HEK293 (cell line): ENCODE results near the gene STK11.

ENCODE experiments used
- BCL11A ChIP-seq: fragments of 450-650 bp; formaldehyde crosslinking; IDR thresholded peaks from 2 replicates; pipeline ENCODE4 v1.5.1; 2016; ENCODE audit warnings: low read depth, missing biosample characterization, missing genetic modification characterization
- BCL11B ChIP-seq: fragments of 450-650 bp; formaldehyde crosslinking; IDR thresholded peaks from 2 replicates; pipeline ENCODE4 v1.5.1; 2016; ENCODE audit warnings: low read depth, missing biosample characterization, missing genetic modification characterization
- FEZF1 ChIP-seq: fragments of 450-650 bp; formaldehyde crosslinking; IDR thresholded peaks from 2 replicates; pipeline ENCODE4 v1.5.1; 2016; ENCODE audit warnings: missing biosample characterization, missing genetic modification characterization
- INSM2 ChIP-seq: fragments of 450-650 bp; formaldehyde crosslinking; IDR thresholded peaks from 2 replicates; pipeline ENCODE4 v1.5.1; 2016; ENCODE audit warnings: missing biosample characterization, missing genetic modification characterization
- KLF1 ChIP-seq: fragments of 450-650 bp; formaldehyde crosslinking; IDR thresholded peaks from 2 replicates; pipeline ENCODE4 v1.5.1; 2016; ENCODE audit warnings: missing biosample characterization, missing genetic modification characterization
- KLF8 ChIP-seq: fragments of 450-650 bp; formaldehyde crosslinking; IDR thresholded peaks from 2 replicates; pipeline ENCODE4 v1.5.1; 2016; ENCODE audit warnings: missing biosample characterization, missing genetic modification characterization
- PATZ1 ChIP-seq: fragments of 450-650 bp; formaldehyde crosslinking; IDR thresholded peaks from 2 replicates; pipeline ENCODE4 v1.5.1; 2016; ENCODE audit warnings: missing biosample characterization, missing genetic modification characterization
- SCRT1 ChIP-seq: fragments of 450-650 bp; formaldehyde crosslinking; IDR thresholded peaks from 2 replicates; pipeline ENCODE4 v1.5.1; 2016; ENCODE audit warnings: missing biosample characterization, missing genetic modification characterization, borderline replicate concordance
- SCRT2 ChIP-seq: fragments of 450-650 bp; formaldehyde crosslinking; IDR thresholded peaks from 2 replicates; pipeline ENCODE4 v1.5.1; 2016; ENCODE audit warnings: missing biosample characterization, missing genetic modification characterization
- SP2 ChIP-seq: fragments of 450-650 bp; formaldehyde crosslinking; IDR thresholded peaks from 2 replicates; pipeline ENCODE4 v1.5.1; 2016; ENCODE audit warnings: missing biosample characterization, missing genetic modification characterization
- TRIM28 ChIP-seq: IDR thresholded peaks from 2 replicates; pipeline ENCODE4 v1.6.1; 2011; ENCODE audit warnings: low read length, control low read depth, borderline replicate concordance
- ZEB2 ChIP-seq: fragments of 450-650 bp; formaldehyde crosslinking; IDR thresholded peaks from 2 replicates; pipeline ENCODE4 v1.5.1; 2016; ENCODE audit warnings: missing biosample characterization, missing genetic modification characterization
- ZFP37 ChIP-seq: fragments of 450-650 bp; formaldehyde crosslinking; IDR thresholded peaks from 2 replicates; pipeline ENCODE4 v1.5.1; 2016; ENCODE audit warnings: missing biosample characterization, missing genetic modification characterization
- ZFP69B ChIP-seq: fragments of 450-650 bp; formaldehyde crosslinking; IDR thresholded peaks from 2 replicates; pipeline ENCODE4 v1.5.1; 2016; ENCODE audit warnings: missing biosample characterization, missing genetic modification characterization
- ZIC2 ChIP-seq: fragments of 450-650 bp; formaldehyde crosslinking; IDR thresholded peaks from 2 replicates; pipeline ENCODE4 v1.5.1; 2016; ENCODE audit warnings: missing biosample characterization, missing genetic modification characterization
- ZNF114 ChIP-seq: fragments of 450-650 bp; formaldehyde crosslinking; IDR thresholded peaks from 2 replicates; pipeline ENCODE4 v1.5.0; 2017; ENCODE audit warnings: missing biosample characterization, missing genetic modification characterization
- ZNF121 ChIP-seq: fragments of 450-650 bp; formaldehyde crosslinking; IDR thresholded peaks from 2 replicates; pipeline ENCODE4 v1.5.1; 2016; ENCODE audit warnings: missing biosample characterization, missing genetic modification characterization
- ZNF223 ChIP-seq: fragments of 450-650 bp; formaldehyde crosslinking; IDR thresholded peaks from 2 replicates; pipeline ENCODE4 v1.5.1; 2016; ENCODE audit warnings: missing biosample characterization, missing genetic modification characterization
- ZNF239 ChIP-seq: fragments of 450-650 bp; formaldehyde crosslinking; IDR thresholded peaks from 2 replicates; pipeline ENCODE4 v1.5.1; 2016; ENCODE audit warnings: missing biosample characterization, missing genetic modification characterization
- ZNF274 ChIP-seq, 2 experiments: fragments of 200-500 bp in 1 of 2; fragments of 450-650 bp in 1 of 2; sonication (Bioruptor generic) in 1 of 2; formaldehyde crosslinking in 1 of 2; IDR thresholded peaks; 2 replicates each; pipeline versions ENCODE4 v1.5.1 to v1.6.1; 2014 to 2016; ENCODE audit warnings: borderline replicate concordance in 1 of 2, inconsistent platforms in 1 of 2, low read length in 1 of 2, missing biosample characterization in 1 of 2, missing genetic modification characterization in 1 of 2
- ZNF311 ChIP-seq: fragments of 450-650 bp; formaldehyde crosslinking; IDR thresholded peaks from 2 replicates; pipeline ENCODE4 v1.5.1; 2017; ENCODE audit warnings: missing biosample characterization, missing genetic modification characterization, borderline replicate concordance
- ZNF335 ChIP-seq: fragments of 450-650 bp; formaldehyde crosslinking; conservative IDR thresholded peaks from 2 replicates; pipeline ENCODE4 v1.5.1; 2016; ENCODE audit warnings: missing biosample characterization, missing genetic modification characterization
- ZNF473 ChIP-seq: fragments of 450-650 bp; formaldehyde crosslinking; IDR thresholded peaks from 2 replicates; pipeline ENCODE4 v1.5.1; 2017; ENCODE audit warnings: missing biosample characterization, missing genetic modification characterization
- ZNF514 ChIP-seq: fragments of 450-650 bp; formaldehyde crosslinking; IDR thresholded peaks from 2 replicates; pipeline ENCODE4 v1.5.1; 2016; ENCODE audit warnings: missing biosample characterization, missing genetic modification characterization
- ZNF530 ChIP-seq: fragments of 450-650 bp; formaldehyde crosslinking; IDR thresholded peaks from 2 replicates; pipeline ENCODE4 v1.5.1; 2016; ENCODE audit warnings: low read depth, missing biosample characterization, missing genetic modification characterization
- ZNF561 ChIP-seq: fragments of 450-650 bp; IDR thresholded peaks from 2 replicates; pipeline ENCODE4 v1.5.1; 2018; ENCODE audit warnings: missing biosample characterization, missing genetic modification characterization, borderline replicate concordance
- ZNF76 ChIP-seq: fragments of 450-650 bp; formaldehyde crosslinking; IDR thresholded peaks from 2 replicates; pipeline ENCODE4; 2016; ENCODE audit warnings: low read depth, missing biosample characterization, missing genetic modification characterization, borderline replicate concordance
- ZSCAN16 ChIP-seq: fragments of 450-650 bp; formaldehyde crosslinking; IDR thresholded peaks from 2 replicates; pipeline ENCODE4 v1.5.1; 2016; ENCODE audit warnings: missing biosample characterization, missing genetic modification characterization
- TF ChIP-seq, protein P1 (sequence below): fragments of 450-650 bp; formaldehyde crosslinking; IDR thresholded peaks from 2 replicates; pipeline ENCODE4 v1.5.1; 2016; ENCODE audit warnings: missing biosample characterization, missing genetic modification characterization
- TF ChIP-seq, protein P2 (sequence below): fragments of 450-650 bp; formaldehyde crosslinking; conservative IDR thresholded peaks from 2 replicates; pipeline ENCODE4 v1.5.1; 2016; ENCODE audit warnings: low read depth, missing biosample characterization, missing genetic modification characterization

Gene STK11

DNA sequence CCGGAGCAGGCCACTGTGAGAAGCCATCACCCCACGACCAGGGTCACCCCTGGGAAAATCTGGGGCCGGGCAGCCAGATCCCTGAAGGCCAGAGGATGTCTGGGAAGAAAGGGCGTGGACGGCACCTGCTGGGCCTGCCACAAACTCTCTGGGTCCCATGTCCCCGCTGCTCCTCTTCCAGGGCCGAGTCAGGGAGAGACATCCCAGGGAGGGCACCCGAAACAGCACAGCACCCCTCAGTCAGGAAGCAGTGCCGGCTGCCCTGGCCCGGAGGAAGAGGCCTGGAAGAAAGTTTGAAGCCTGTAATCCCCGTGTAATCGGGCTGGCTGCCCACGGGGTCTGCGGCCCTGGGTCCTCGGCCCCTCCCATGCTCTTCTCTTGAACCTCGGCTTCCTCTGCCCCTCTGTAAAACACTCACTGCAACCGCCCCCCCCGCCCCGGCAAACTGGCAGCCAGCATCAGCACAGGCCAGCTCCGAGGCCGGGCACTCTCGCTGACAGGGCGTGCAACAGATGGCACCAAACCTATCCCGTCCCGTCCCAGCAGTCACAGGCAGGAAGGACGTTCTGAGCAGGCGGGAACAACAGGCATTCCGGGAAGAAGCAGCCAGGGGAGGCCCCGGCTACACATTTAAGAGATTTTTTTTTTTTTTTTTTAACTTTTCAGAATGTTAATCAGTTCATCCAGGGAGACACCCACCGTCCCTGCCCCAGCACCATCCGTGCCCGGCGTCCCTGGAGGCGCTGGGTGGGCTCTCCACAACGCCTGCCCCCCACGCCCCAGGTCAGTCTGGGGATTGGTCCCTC is 33.0 kb upstream of the STK11 start (continued):
- TF ChIP-seq, protein P1, sequence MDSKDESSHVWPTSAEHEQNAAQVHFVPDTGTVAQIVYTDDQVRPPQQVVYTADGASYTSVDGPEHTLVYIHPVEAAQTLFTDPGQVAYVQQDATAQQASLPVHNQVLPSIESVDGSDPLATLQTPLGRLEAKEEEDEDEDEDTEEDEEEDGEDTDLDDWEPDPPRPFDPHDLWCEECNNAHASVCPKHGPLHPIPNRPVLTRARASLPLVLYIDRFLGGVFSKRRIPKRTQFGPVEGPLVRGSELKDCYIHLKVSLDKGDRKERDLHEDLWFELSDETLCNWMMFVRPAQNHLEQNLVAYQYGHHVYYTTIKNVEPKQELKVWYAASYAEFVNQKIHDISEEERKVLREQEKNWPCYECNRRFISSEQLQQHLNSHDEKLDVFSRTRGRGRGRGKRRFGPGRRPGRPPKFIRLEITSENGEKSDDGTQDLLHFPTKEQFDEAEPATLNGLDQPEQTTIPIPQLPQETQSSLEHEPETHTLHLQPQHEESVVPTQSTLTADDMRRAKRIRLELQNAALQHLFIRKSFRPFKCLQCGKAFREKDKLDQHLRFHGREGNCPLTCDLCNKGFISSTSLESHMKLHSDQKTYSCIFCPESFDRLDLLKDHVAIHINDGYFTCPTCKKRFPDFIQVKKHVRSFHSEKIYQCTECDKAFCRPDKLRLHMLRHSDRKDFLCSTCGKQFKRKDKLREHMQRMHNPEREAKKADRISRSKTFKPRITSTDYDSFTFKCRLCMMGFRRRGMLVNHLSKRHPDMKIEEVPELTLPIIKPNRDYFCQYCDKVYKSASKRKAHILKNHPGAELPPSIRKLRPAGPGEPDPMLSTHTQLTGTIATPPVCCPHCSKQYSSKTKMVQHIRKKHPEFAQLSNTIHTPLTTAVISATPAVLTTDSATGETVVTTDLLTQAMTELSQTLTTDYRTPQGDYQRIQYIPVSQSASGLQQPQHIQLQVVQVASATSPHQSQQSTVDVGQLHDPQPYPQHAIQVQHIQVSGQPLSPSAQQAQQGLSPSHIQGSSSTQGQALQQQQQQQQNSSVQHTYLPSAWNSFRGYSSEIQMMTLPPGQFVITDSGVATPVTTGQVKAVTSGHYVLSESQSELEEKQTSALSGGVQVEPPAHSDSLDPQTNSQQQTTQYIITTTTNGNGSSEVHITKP (tag by site-specific recombination) = peak; percentile 37
- TF ChIP-seq BCL11A = no peak
- TF ChIP-seq, protein P2, sequence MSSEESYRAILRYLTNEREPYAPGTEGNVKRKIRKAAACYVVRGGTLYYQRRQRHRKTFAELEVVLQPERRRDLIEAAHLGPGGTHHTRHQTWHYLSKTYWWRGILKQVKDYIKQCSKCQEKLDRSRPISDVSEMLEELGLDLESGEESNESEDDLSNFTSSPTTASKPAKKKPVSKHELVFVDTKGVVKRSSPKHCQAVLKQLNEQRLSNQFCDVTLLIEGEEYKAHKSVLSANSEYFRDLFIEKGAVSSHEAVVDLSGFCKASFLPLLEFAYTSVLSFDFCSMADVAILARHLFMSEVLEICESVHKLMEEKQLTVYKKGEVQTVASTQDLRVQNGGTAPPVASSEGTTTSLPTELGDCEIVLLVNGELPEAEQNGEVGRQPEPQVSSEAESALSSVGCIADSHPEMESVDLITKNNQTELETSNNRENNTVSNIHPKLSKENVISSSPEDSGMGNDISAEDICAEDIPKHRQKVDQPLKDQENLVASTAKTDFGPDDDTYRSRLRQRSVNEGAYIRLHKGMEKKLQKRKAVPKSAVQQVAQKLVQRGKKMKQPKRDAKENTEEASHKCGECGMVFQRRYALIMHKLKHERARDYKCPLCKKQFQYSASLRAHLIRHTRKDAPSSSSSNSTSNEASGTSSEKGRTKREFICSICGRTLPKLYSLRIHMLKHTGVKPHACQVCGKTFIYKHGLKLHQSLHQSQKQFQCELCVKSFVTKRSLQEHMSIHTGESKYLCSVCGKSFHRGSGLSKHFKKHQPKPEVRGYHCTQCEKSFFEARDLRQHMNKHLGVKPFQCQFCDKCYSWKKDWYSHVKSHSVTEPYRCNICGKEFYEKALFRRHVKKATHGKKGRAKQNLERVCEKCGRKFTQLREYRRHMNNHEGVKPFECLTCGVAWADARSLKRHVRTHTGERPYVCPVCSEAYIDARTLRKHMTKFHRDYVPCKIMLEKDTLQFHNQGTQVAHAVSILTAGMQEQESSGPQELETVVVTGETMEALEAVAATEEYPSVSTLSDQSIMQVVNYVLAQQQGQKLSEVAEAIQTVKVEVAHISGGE (tag by site-specific recombination) = peak; percentile 31; the same call in 1 of the 2 replicates
- no peak for TF ChIP-seq BCL11B (tag by site-specific recombination)
- TF ChIP-seq ZEB2 (tag by site-specific recombination) = no peak
- no peak for TF ChIP-seq KLF1 (tag by site-specific recombination)
- no peak for TF ChIP-seq ZFP37 (tag by site-specific recombination)
- TF ChIP-seq ZNF514 (tag by site-specific recombination) = no peak
- no peak for TF ChIP-seq TRIM28
- TF ChIP-seq SP2 (tag by site-specific recombination) = peak; percentile 88
- TF ChIP-seq ZNF274 (IDR thresholded peaks at IDR 0.05; ENCODE audit: low read length) = no peak
- TF ChIP-seq ZNF274 (tag by site-specific recombination; IDR thresholded peaks at IDR 0.05; ENCODE audit: borderline replicate concordance) = no peak
- no peak for TF ChIP-seq ZNF561 (tag by site-specific recombination)
- TF ChIP-seq FEZF1 (tag by site-specific recombination) = no peak
- TF ChIP-seq ZNF114 (tag by site-specific recombination) = no peak
- TF ChIP-seq KLF8 (tag by site-specific recombination) = 0 out of 2 replicates have a peak, but pooled peaks have one; percentile 10
- TF ChIP-seq SCRT1 (tag by site-specific recombination) = peak; percentile 97
- TF ChIP-seq ZSCAN16 (tag by site-specific recombination) = no peak
- TF ChIP-seq ZNF473 (tag by site-specific recombination) = no peak
- TF ChIP-seq ZIC2 = 0 out of 2 replicates have a peak, but pooled peaks have one; percentile 7
- peak; percentile 78; the same call in 1 of the 2 replicates for TF ChIP-seq ZNF76 (tag by site-specific recombination)
- TF ChIP-seq ZFP69B (tag by site-specific recombination) = no peak
- no peak; the same call in 1 of the 2 replicates for TF ChIP-seq PATZ1 (tag by site-specific recombination)
- no peak for TF ChIP-seq ZNF311
- peak; percentile 87; the same call in 1 of the 2 replicates for TF ChIP-seq ZNF335 (tag by site-specific recombination)
- TF ChIP-seq SCRT2 (tag by site-specific recombination) = peak; percentile 99
- TF ChIP-seq ZNF530 (tag by site-specific recombination) = no peak
- no peak for TF ChIP-seq ZNF239 (tag by site-specific recombination)
- TF ChIP-seq ZNF121 = peak; percentile 97
- no peak for TF ChIP-seq INSM2 (tag by site-specific recombination)
- peak; percentile 5 for TF ChIP-seq ZNF223 (tag by site-specific recombination)
